GM12892 (cell line): ENCODE data around the gene SLC35F6.

Experiments used
- DNase-seq: peaks from one replicate; pipeline ENCODE4 v3.0.0; 2011; ENCODE audit not compliant: insufficient read length
- FAIRE-seq: peaks from 2 replicates; lab custom pipeline; 2011; peaks lifted over from hg19 to GRCh38; lab: Jason Lieb, UNC
- POLR2A ChIP-seq: IDR thresholded peaks from 2 replicates; pipeline ENCODE4 v1.6.1; 2011; ENCODE audit warnings: low read depth, low read length, control low read depth
- POLR2AphosphoS5 ChIP-seq: IDR thresholded peaks from 2 replicates; pipeline ENCODE4 v1.6.1; 2011; ENCODE audit warnings: low read depth, low read length, control low read depth
- TAF1 ChIP-seq: IDR thresholded peaks from 2 replicates; pipeline ENCODE4 v1.6.1; 2011; ENCODE audit warnings: low read depth, mild to moderate bottlenecking, control low read depth, low read length, borderline replicate concordance

Gene SLC35F6

DNA sequence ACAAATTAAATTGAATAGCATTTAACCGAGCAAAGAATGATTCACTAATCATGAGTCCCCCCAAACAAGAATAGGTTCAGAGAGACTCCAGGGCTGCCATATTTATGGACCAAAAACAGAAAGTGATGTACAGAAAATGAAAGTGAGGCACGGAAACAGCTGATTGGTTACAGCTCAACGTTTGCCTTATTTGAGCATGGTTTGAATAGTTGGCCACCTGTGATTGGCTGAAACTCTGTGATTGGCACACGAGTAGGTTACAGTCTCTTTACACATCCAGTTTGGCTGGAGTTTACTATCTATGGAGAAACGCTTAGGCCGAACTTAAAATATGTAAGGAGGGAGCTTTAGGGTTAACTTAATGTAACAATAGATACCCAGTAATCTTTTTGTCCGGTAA lies 56.8 kb downstream of the SLC35F6 start:
- FAIRE-seq (no peak), DNase-seq (no peak)
- TF ChIP-seq TAF1 (no peak), POLR2A (no peak), POLR2AphosphoS5 (no peak)

DNA sequence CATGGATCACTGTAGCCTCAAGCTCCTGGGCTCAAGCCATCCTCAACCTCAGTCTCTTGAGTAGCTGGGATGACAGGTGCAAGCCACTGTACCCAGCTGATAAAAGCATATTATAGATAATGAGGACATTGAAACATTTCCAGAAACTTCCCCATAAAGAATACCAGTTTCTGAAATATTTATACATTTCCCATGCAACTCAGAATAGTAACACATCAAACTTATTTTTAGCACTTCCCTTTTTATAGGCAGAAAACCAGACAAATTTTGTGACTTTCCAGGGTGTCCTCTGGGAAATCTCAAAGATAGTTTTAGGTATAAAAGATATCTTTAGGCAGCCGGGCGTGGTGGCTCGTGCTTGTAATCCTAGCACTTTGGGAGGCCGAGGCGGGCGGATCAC lies 58.8 kb downstream of the SLC35F6 start:
- no peak for FAIRE-seq
- no peak for DNase-seq
- TF ChIP-seq TAF1 (no peak), POLR2AphosphoS5 (no peak), POLR2A (no peak)
